Progenitor cell of endocrine pancreas (in vitro differentiated cells): ENCODE results near the gene BCL2L12. TPM values are rescaled to one million over a fixed set of nuclear protein-coding genes. Genes with fewer than 3 reads are reported as not detected.

Experiments
- DNase-seq: peaks from one replicate; pipeline ENCODE4 v3.0.0; 2021; ENCODE audit warnings: low spot score; ENCODE audit not compliant: unreplicated experiment
- H3K27ac Mint-ChIP-seq: 2 replicates; pipeline ENCODE4 v1.8.0; 2021; ENCODE audit warnings: mild to moderate bottlenecking, moderate library complexity, mixed read lengths
- H3K27me3 Mint-ChIP-seq: 2 replicates; pipeline ENCODE4 v1.8.0; 2021; ENCODE audit warnings: mixed read lengths
- H3K36me3 Mint-ChIP-seq: 2 replicates; pipeline ENCODE4 v1.8.0; 2022; ENCODE audit warnings: mixed read lengths; ENCODE audit not compliant: insufficient read depth
- H3K4me1 Mint-ChIP-seq: 2 replicates; pipeline ENCODE4 v1.8.0; 2021; ENCODE audit warnings: low read depth, mixed read lengths
- H3K4me3 Mint-ChIP-seq: 2 replicates; pipeline ENCODE4 v1.8.0; 2021; ENCODE audit warnings: low read depth, mild to moderate bottlenecking, moderate library complexity, mixed read lengths
- H3K9me3 Mint-ChIP-seq: 2 replicates; pipeline ENCODE4 v1.8.0; 2021; ENCODE audit warnings: low read depth, mixed read lengths
- total RNA-seq: library from RNA; stranded (reverse); gene quantifications from 2 replicates; pipeline ENCODE4 v1.2.1, GENCODE V29; 2021
- TF ChIP-seq, protein P1 (sequence below): fragments of 200-600 bp; sonication (generic); IDR thresholded peaks from one replicate; pipeline ENCODE4 v1.5.0; 2021; ENCODE audit warnings: antibody characterized with exemption, mild to moderate bottlenecking; ENCODE audit not compliant: unreplicated experiment

The BCL2L12 gene
- total RNA-seq, 1 donor from 2014 or later = 59.0 TPM

- DNase-seq = peak; percentile 85
- Mint-ChIP-seq H3K9me3 (no peaks in the 10 kb centered on the region), H3K36me3 (peaks cover 13% of the 10 kb centered on the region), H3K4me3 (peak overlapping the region; percentile 97), H3K27me3 (no peaks in the 10 kb centered on the region), H3K27ac (peak overlapping the region; percentile 92), H3K4me1 (peaks cover 17% of the 10 kb centered on the region)
- TF ChIP-seq, protein P1, sequence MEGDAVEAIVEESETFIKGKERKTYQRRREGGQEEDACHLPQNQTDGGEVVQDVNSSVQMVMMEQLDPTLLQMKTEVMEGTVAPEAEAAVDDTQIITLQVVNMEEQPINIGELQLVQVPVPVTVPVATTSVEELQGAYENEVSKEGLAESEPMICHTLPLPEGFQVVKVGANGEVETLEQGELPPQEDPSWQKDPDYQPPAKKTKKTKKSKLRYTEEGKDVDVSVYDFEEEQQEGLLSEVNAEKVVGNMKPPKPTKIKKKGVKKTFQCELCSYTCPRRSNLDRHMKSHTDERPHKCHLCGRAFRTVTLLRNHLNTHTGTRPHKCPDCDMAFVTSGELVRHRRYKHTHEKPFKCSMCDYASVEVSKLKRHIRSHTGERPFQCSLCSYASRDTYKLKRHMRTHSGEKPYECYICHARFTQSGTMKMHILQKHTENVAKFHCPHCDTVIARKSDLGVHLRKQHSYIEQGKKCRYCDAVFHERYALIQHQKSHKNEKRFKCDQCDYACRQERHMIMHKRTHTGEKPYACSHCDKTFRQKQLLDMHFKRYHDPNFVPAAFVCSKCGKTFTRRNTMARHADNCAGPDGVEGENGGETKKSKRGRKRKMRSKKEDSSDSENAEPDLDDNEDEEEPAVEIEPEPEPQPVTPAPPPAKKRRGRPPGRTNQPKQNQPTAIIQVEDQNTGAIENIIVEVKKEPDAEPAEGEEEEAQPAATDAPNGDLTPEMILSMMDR = peak; percentile 84
These were observed 12.4 kb downstream of the BCL2L12 start for GRCh38 chr19:49677901-49678674.

DNA sequence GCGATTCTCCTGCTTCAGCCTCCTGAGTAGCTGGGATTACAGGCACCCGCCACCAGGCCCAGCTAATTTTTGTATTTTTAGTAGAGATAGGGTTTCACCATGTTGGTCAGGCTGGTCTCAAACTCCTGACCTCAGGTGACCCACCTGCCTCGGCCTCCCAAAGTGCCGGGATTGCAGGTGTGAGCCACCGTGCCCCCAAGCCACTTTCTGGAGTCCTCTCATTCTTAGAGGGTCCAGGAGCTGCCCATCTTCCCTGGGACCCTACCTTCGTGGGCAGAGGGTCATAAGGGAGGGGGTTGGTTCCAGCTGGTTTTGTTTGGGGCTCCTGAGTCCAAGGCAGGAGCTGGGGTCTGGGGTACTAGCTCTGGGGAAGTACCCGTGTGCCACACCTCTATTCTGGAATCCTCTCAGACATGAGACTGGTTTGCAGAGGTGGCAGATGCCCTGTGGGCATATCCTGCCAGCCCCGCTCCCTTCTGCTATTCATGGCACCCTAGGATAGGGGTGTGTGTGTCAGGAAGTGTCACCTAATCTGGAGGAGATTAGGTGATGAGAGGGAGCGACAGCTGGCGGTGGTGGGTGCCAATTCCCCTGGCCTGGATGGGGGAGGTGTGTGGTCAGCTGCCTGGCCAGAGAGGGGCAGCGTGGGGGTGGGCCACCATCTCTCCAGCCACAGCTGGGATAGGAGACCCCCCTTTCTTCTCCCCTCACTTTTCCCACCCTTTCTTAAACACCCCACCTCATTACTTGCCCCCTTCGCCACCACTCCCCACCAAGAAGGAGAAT lies 13.4 kb downstream of the BCL2L12 start:
- TF ChIP-seq, protein P1 = no peak
- H3K4me3 Mint-ChIP-seq = peak overlapping the region; percentile 97
- H3K27me3 Mint-ChIP-seq = no peaks in the 10 kb centered on the region
- no peak for DNase-seq
- no peak overlapping the region for H3K27ac Mint-ChIP-seq
- H3K4me1 Mint-ChIP-seq = peaks cover 17% of the 10 kb centered on the region
- H3K36me3 Mint-ChIP-seq = peaks cover 15% of the 10 kb centered on the region
- H3K9me3 Mint-ChIP-seq = no peaks in the 10 kb centered on the region

- Mint-ChIP-seq H3K27me3 (no peaks in the 10 kb centered on the region), H3K9me3 (no peaks in the 10 kb centered on the region), H3K4me1 (peaks cover 17% of the 10 kb centered on the region), H3K27ac (peak overlapping the region; percentile 93), H3K36me3 (peaks cover 17% of the 10 kb centered on the region), H3K4me3 (peak overlapping the region; percentile 97)
- TF ChIP-seq, protein P1 = no peak
- no peak for DNase-seq
These were observed 14.2 kb downstream of the BCL2L12 start for GRCh38 chr19:49679771-49680413.

- H3K4me3 Mint-ChIP-seq = no peak overlapping the region
- TF ChIP-seq, protein P1 = peak; percentile 98
- peak overlapping the region; percentile 83 for H3K27ac Mint-ChIP-seq
- no peaks in the 10 kb centered on the region for H3K9me3 Mint-ChIP-seq
- DNase-seq = peak; percentile 96
- H3K27me3 Mint-ChIP-seq = no peaks in the 10 kb centered on the region
- H3K36me3 Mint-ChIP-seq = peaks cover 21% of the 10 kb centered on the region
- peaks cover 17% of the 10 kb centered on the region for H3K4me1 Mint-ChIP-seq
These were observed 15.0 kb downstream of the BCL2L12 start for GRCh38 chr19:49680421-49681351.
